ENCODE results near the gene CHD9NB.

DNA sequence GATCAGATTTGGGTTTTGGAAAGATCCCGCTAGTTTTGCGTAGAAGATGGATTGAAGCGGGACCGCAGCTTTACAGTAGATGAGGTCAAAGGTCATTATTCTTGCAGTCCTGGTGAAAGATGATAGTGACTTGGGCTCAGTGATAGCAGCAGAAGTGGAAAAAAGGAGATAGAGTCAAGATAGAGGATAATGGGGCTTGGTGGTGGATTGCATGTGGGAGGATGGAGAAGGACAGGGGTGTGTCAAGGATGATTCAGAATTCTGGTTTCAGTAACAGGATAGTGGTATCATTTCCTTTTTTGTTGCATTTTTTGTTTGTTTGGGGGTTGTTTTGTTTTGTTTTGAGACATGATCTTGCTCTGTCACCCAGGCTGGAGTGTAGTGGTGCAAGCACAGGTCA lies 28.7 kb downstream of the CHD9NB start:
- TF ChIP-seq, protein P1, sequence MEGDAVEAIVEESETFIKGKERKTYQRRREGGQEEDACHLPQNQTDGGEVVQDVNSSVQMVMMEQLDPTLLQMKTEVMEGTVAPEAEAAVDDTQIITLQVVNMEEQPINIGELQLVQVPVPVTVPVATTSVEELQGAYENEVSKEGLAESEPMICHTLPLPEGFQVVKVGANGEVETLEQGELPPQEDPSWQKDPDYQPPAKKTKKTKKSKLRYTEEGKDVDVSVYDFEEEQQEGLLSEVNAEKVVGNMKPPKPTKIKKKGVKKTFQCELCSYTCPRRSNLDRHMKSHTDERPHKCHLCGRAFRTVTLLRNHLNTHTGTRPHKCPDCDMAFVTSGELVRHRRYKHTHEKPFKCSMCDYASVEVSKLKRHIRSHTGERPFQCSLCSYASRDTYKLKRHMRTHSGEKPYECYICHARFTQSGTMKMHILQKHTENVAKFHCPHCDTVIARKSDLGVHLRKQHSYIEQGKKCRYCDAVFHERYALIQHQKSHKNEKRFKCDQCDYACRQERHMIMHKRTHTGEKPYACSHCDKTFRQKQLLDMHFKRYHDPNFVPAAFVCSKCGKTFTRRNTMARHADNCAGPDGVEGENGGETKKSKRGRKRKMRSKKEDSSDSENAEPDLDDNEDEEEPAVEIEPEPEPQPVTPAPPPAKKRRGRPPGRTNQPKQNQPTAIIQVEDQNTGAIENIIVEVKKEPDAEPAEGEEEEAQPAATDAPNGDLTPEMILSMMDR (IDR thresholded peaks at IDR 0.05; ENCODE audit: poor library complexity): no peak
- TF ChIP-seq EZH2 (IDR thresholded peaks at IDR 0.05; ENCODE audit: borderline replicate concordance) (no peak), EZH2phosphoT487 (IDR thresholded peaks at IDR 0.05; ENCODE audit: low read depth, severe bottlenecking, unreplicated experiment) (no peak)
